H1 (cell line): Measurements from ENCODE around the gene POLG. TPM values are rescaled to one million over a fixed set of nuclear protein-coding genes. Genes with fewer than 3 reads are reported as not detected.

Experiments
- CTCF ChIA-PET: fragments of 300-600 bp; sonication (Branson Sonifier 250); formaldehyde crosslinking; loops from one replicate; lab custom pipeline; 2021; ENCODE audit not compliant: partially characterized antibody; lab: Charles Lee
- POLR2A ChIA-PET: fragments of 300-600 bp; sonication (Branson Sonifier 250); formaldehyde crosslinking; loops from one replicate; lab custom pipeline; 2021; ENCODE audit warnings: inconsistent platforms; ENCODE audit not compliant: partially characterized antibody; lab: Charles Lee
- DNase-seq, 2 experiments: peaks; one replicate each; pipeline versions ENCODE4 v3.0.0 to v3.0.0-alpha.2; 2010 to 2022; ENCODE audit warnings: low spot score in 2 of 2, low read depth in 1 of 2, mixed read lengths in 1 of 2
- FAIRE-seq: peaks from 2 replicates; lab custom pipeline; 2011; peaks lifted over from hg19 to GRCh38; lab: Jason Lieb, UNC
- H2AFZ ChIP-seq: 2 replicates; pipeline ENCODE4 v1.8.1; 2012; ENCODE audit warnings: low read length, inconsistent platforms
- H2AK5ac ChIP-seq: 2 replicates; pipeline ENCODE4 v1.6.1; 2013; ENCODE audit warnings: low read depth, low read length
- H2BK120ac ChIP-seq: replicated peaks from 2 replicates; pipeline ENCODE3; 2013; ENCODE audit warnings: low read depth, low read length, inconsistent platforms
- H2BK12ac ChIP-seq: 2 replicates; pipeline ENCODE4 v1.6.1; 2013; ENCODE audit warnings: low read depth, low read length
- H2BK15ac ChIP-seq: 2 replicates; pipeline ENCODE4 v1.6.1; 2013; ENCODE audit warnings: low read length
- H2BK20ac ChIP-seq: 2 replicates; pipeline ENCODE4 v1.6.1; 2013; ENCODE audit warnings: low read length
- H2BK5ac ChIP-seq: 2 replicates; pipeline ENCODE4 v1.6.1; 2013; ENCODE audit warnings: low read depth, low read length
- H3K14ac ChIP-seq: 2 replicates; pipeline ENCODE4 v1.6.1; 2013; ENCODE audit warnings: inconsistent platforms; ENCODE audit not compliant: insufficient read length
- H3K18ac ChIP-seq: 2 replicates; pipeline ENCODE4 v1.6.1; 2013; ENCODE audit warnings: low read length; ENCODE audit errors: extremely low read depth
- H3K23ac ChIP-seq: 2 replicates; pipeline ENCODE4 v1.6.1; 2013; ENCODE audit warnings: inconsistent platforms; ENCODE audit not compliant: insufficient read length
- H3K23me2 ChIP-seq: 2 replicates; pipeline ENCODE4 v1.6.1; 2013; ENCODE audit warnings: low read depth, low read length
- H3K27ac ChIP-seq: 2 replicates; pipeline ENCODE4 v1.6.1; 2011; ENCODE audit warnings: low read depth, low read length, inconsistent platforms
- H3K27me3 ChIP-seq, 4 experiments: replicated peaks in 1 of 4; 1 replicate in 1 of 4; 2 replicates in 3 of 4; pipeline versions ENCODE4 v1.6.1 to v1.8.1; 2011 to 2013; ENCODE audit warnings: low read length in 3 of 4, mild to moderate bottlenecking in 3 of 4, inconsistent platforms in 2 of 4, mixed read lengths in 2 of 4, moderate library complexity in 1 of 4; ENCODE audit not compliant: control insufficient read depth in 3 of 4, insufficient read depth in 3 of 4; ENCODE audit errors: extremely low read depth in 1 of 4
- H3K36me3 ChIP-seq, 4 experiments: 2 replicates each; pipeline versions ENCODE4 v1.6.1 to v1.8.1; 2011 to 2013; ENCODE audit warnings: mild to moderate bottlenecking in 4 of 4, low read length in 3 of 4, moderate library complexity in 2 of 4, control low read depth in 1 of 4, inconsistent platforms in 1 of 4; ENCODE audit not compliant: insufficient read depth in 4 of 4, control insufficient read depth in 2 of 4
- H3K4ac ChIP-seq: replicated peaks from 2 replicates; pipeline ENCODE3; 2013; ENCODE audit warnings: low read length, low read depth, mixed read lengths, inconsistent platforms; ENCODE audit not compliant: insufficient read length
- H3K4me1 ChIP-seq, 4 experiments: replicated peaks in 1 of 4; 1 replicate in 1 of 4; 2 replicates in 3 of 4; pipeline versions ENCODE4 v1.6.1 to v1.8.1; 2011 to 2013; ENCODE audit warnings: low read length in 3 of 4, inconsistent platforms in 2 of 4, mixed read lengths in 1 of 4; ENCODE audit not compliant: insufficient read depth in 4 of 4, control insufficient read depth in 3 of 4
- H3K4me2 ChIP-seq, 2 experiments: 2 replicates each; pipeline versions ENCODE4 v1.6.1 to v1.8.1; 2011 to 2013; ENCODE audit warnings: low read depth in 2 of 2, low read length in 2 of 2, control low read depth in 1 of 2, inconsistent platforms in 1 of 2, mild to moderate bottlenecking in 1 of 2; ENCODE audit not compliant: insufficient read depth in 1 of 2
- H3K4me3 ChIP-seq, 4 experiments: fragments of 200-600, 300-600 bp in 1 of 4; sonication (generic), shearing (Covaris generic), sonication (Bioruptor Twin) in 1 of 4; 2 replicates each; pipeline versions ENCODE4 v1.5.1 to v1.8.1; 2011 to 2016; ENCODE audit warnings: low read length in 4 of 4, low read depth in 3 of 4, control low read depth in 2 of 4, inconsistent platforms in 2 of 4, mild to moderate bottlenecking in 2 of 4, mixed read lengths in 1 of 4, moderate library complexity in 1 of 4; ENCODE audit not compliant: insufficient read depth in 2 of 4; ENCODE audit errors: extremely low read depth in 1 of 4
- H3K56ac ChIP-seq: replicated peaks from 2 replicates; pipeline ENCODE3; 2013; ENCODE audit warnings: low read depth, mild to moderate bottlenecking, mixed read lengths, low read length, inconsistent platforms; ENCODE audit not compliant: insufficient read length
- H3K79me1 ChIP-seq: 2 replicates; pipeline ENCODE4 v1.6.1; 2013; ENCODE audit warnings: low read depth, low read length, control low read depth
- H3K79me2 ChIP-seq, 2 experiments: 2 replicates each; pipeline versions ENCODE4 v1.6.1 to v1.8.1; 2012 to 2013; ENCODE audit warnings: low read length in 2 of 2, mild to moderate bottlenecking in 2 of 2, inconsistent platforms in 1 of 2; ENCODE audit not compliant: insufficient read depth in 2 of 2, control insufficient read depth in 1 of 2
- H3K9ac ChIP-seq, 4 experiments: replicated peaks in 1 of 4; 1 replicate in 1 of 4; 2 replicates in 3 of 4; pipeline versions ENCODE4 v1.6.1 to v1.8.1; 2011 to 2013; ENCODE audit warnings: low read depth in 3 of 4, low read length in 3 of 4, control low read depth in 2 of 4, mild to moderate bottlenecking in 2 of 4, moderate library complexity in 2 of 4, inconsistent platforms in 1 of 4; ENCODE audit errors: extremely low read depth in 1 of 4
- H3K9me3 ChIP-seq, 2 experiments: 2 replicates each; pipeline versions ENCODE4 v1.6.1 to v1.8.1; 2012 to 2013; ENCODE audit warnings: mild to moderate bottlenecking in 2 of 2, moderate library complexity in 2 of 2, control low read depth in 1 of 2, inconsistent platforms in 1 of 2, low read depth in 1 of 2, low read length in 1 of 2, mixed read lengths in 1 of 2; ENCODE audit not compliant: insufficient read depth in 2 of 2
- H4K20me1 ChIP-seq, 2 experiments: replicated peaks in 1 of 2; 2 replicates each; pipeline versions ENCODE3 to v1.8.1; 2011 to 2013; ENCODE audit warnings: inconsistent platforms in 2 of 2, low read length in 2 of 2, mild to moderate bottlenecking in 1 of 2; ENCODE audit not compliant: insufficient read depth in 2 of 2, control insufficient read depth in 1 of 2
- H4K5ac ChIP-seq: 2 replicates; pipeline ENCODE4 v1.6.1; 2013; ENCODE audit warnings: low read length, low read depth, mixed read lengths, inconsistent platforms; ENCODE audit not compliant: insufficient read length
- H4K8ac ChIP-seq: 2 replicates; pipeline ENCODE4 v1.8.0; 2013; ENCODE audit warnings: mild to moderate bottlenecking, moderate library complexity, low read length, inconsistent platforms; ENCODE audit not compliant: insufficient read depth; ENCODE audit errors: extremely low read depth
- H4K91ac ChIP-seq: replicated peaks from 2 replicates; pipeline ENCODE3; 2013; ENCODE audit warnings: low read length, mixed read lengths, inconsistent platforms; ENCODE audit not compliant: insufficient read length
- CEBPB ChIP-seq: IDR thresholded peaks from 2 replicates; pipeline ENCODE4 v1.6.1; 2012; ENCODE audit warnings: low read depth, low read length
- CHD1 ChIP-seq: IDR thresholded peaks from 2 replicates; pipeline ENCODE4 v1.6.1; 2012; ENCODE audit warnings: low read depth, low read length, improper control_type of control experiment
- CHD2 ChIP-seq: IDR thresholded peaks from 2 replicates; pipeline ENCODE4 v1.6.1; 2012; ENCODE audit warnings: low read length, improper control_type of control experiment
- HDAC2 ChIP-seq, 2 experiments: fragments of 300-600 bp in 1 of 2; sonication (generic) in 1 of 2; IDR thresholded peaks; 2 replicates each; pipeline ENCODE4 v1.6.1; 2011 to 2012; ENCODE audit warnings: low read depth in 2 of 2, low read length in 2 of 2, mild to moderate bottlenecking in 2 of 2, moderate library complexity in 2 of 2, borderline replicate concordance in 1 of 2, inconsistent platforms in 1 of 2
- HDAC6 ChIP-seq: IDR thresholded peaks from one replicate; pipeline ENCODE4 v1.7.1; 2012; ENCODE audit warnings: low read depth, mild to moderate bottlenecking, inconsistent platforms, low read length, moderate library complexity
- POU5F1 ChIP-seq: IDR thresholded peaks from 2 replicates; pipeline ENCODE4 v1.6.1; 2011; ENCODE audit warnings: low read depth, mild to moderate bottlenecking, low read length, moderate library complexity
- RBBP5 ChIP-seq: IDR thresholded peaks from 2 replicates; pipeline ENCODE4 v1.7.1; 2012; ENCODE audit warnings: low read depth, mild to moderate bottlenecking, inconsistent platforms, low read length, moderate library complexity, borderline replicate concordance
- RFX5 ChIP-seq: IDR thresholded peaks from 2 replicates; pipeline ENCODE4 v1.6.1; 2011; ENCODE audit warnings: low read depth, low read length, improper control_type of control experiment, borderline replicate concordance
- TAF7 ChIP-seq: optimal IDR thresholded peaks from 2 replicates; pipeline ENCODE3; 2011; ENCODE audit warnings: low read depth, mild to moderate bottlenecking, inconsistent platforms, low read length, moderate library complexity, borderline replicate concordance
- WGBS, 2 experiments: shearing (Covaris generic) in 1 of 2; methylation state at CpG; one replicate each; pipeline versions ENCODE4 v1.1.6 to v1.1.7; 2013 to 2015; ENCODE audit warnings: low lambda C conversion rate in 2 of 2, mixed read lengths in 2 of 2, inconsistent platforms in 1 of 2, low coverage in 1 of 2, missing lambda C conversion rate in 1 of 2; ENCODE audit not compliant: insufficient replicate concordance in 2 of 2, insufficient coverage in 1 of 2, insufficient read length in 1 of 2; ENCODE audit errors: extremely low coverage in 1 of 2, missing lambda C conversion rate in 1 of 2; 5-methylcytosine and 5-hydroxymethylcytosine counted together
- polyA plus RNA-seq, 7 experiments: library from polyadenylated mRNA; depleted of rRNA in 3 of 7; stranded (reverse) in 5 of 7; unstranded in 2 of 7; fragments of >200 nt in 5 of 7; fragments of 200-250 nt in 2 of 7; gene quantifications; 1 replicate in 5 of 7; 2 replicates in 1 of 7; 4 replicates in 1 of 7; pipeline versions ENCODE4 v1.2.1 to v1.2.3, GENCODE V29; 2011 to 2013; ENCODE audit warnings: missing spikeins in 2 of 7, mixed read lengths in 2 of 7
- total RNA-seq: library from RNA; stranded (reverse); fragmentation: NEBNext Ultra II Directional; extraction: Animal tissue kit (Norgen Biotek cat#: 25700); gene quantifications from 2 replicates; pipeline ENCODE4 v1.2.1, GENCODE V29; 2021
- TF ChIP-seq, protein P1 (sequence below): IDR thresholded peaks from 2 replicates; pipeline ENCODE4 v1.6.1; 2012; ENCODE audit warnings: low read length, inconsistent platforms

The POLG gene
- total and polyA plus RNA-seq, 2 of the 8 experiments (the other 6 are each of a cell fraction or from before 2014, with no cell fraction given) = 14.8 to 52.3 TPM

DNA sequence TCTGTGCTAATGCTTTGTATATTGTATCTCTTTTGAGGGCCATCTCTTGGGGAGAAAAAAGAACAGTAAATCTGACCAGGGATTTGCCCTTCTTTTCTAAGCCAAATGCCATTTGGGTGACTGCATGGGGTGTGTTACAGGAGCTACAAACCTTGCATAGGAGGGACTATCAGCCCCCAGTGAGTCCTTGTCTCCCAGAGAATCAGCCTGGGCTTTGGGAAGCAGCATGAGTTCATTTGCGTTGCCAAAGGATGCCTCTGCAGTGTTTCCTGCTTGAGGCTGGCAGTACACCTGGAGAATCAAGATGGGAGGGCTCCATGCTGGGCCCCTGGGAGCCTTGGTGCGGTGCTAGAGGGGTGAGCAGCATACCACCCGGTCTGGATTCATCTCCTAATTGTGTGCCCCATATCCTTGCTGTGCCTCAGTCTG lies 49.6 kb upstream of the POLG start:
- Histone ChIP-seq H3K4me3 (no peak overlapping the region), H3K79me2 (no peaks in the 10 kb centered on the region)
- WGBS, 2 experiments = 29% methylated on average over 3 of the region's 3 CpGs; no CpG with 5 or more reads in 1 of the 2 experiments
- no peak for TF ChIP-seq RFX5
- TF ChIP-seq HDAC2 (IDR thresholded peaks at IDR 0.05; ENCODE audit: borderline replicate concordance in 1 of 2, low read depth in 2 of 2, low read length in 2 of 2) = no peak
- TF ChIP-seq, protein P1, sequence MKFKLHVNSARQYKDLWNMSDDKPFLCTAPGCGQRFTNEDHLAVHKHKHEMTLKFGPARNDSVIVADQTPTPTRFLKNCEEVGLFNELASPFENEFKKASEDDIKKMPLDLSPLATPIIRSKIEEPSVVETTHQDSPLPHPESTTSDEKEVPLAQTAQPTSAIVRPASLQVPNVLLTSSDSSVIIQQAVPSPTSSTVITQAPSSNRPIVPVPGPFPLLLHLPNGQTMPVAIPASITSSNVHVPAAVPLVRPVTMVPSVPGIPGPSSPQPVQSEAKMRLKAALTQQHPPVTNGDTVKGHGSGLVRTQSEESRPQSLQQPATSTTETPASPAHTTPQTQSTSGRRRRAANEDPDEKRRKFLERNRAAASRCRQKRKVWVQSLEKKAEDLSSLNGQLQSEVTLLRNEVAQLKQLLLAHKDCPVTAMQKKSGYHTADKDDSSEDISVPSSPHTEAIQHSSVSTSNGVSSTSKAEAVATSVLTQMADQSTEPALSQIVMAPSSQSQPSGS = no peak
- no peak for TF ChIP-seq CHD1
- no peak for TF ChIP-seq POU5F1
- no peak for TF ChIP-seq CHD2
- TF ChIP-seq HDAC6 = no peak
- no peak for TF ChIP-seq TAF7
- TF ChIP-seq CEBPB = no peak
- no peak for TF ChIP-seq RBBP5

More for the DNA sequence above, 49.6 kb upstream of the POLG start:
- ChIA-PET CTCF (interaction anchor here (15.5 kb wide), 1 partner anchor 33 kb away, joined by 145 read pairs; no protein-coding TSS in a partner anchor), POLR2A (interaction anchor here (1.8 kb wide), 1 partner anchor 11 kb away, joined by 4 read pairs; no protein-coding TSS in a partner anchor)
- no peak overlapping the region for H3K4ac ChIP-seq
- H2BK15ac ChIP-seq = no peak overlapping the region
- H3K23ac ChIP-seq = no peak overlapping the region
- H3K27me3 ChIP-seq = peaks cover 37 to 93% (median 68%) of the 10 kb centered on the region in 4 experiments
- FAIRE-seq (no peak), DNase-seq (no peak)
- H4K20me1 ChIP-seq = peaks cover 0 to 1% of the 10 kb centered on the region in 2 experiments
- no peak overlapping the region for H4K91ac ChIP-seq
- no peak overlapping the region for H2AFZ ChIP-seq
- H2BK20ac ChIP-seq = no peak overlapping the region
- no peak overlapping the region; the same call in 1 of the 2 replicates for H3K18ac ChIP-seq
- H3K9ac ChIP-seq = no peak overlapping the region
- H2BK12ac ChIP-seq = no peak overlapping the region
- H3K9me3 ChIP-seq = no peaks in the 10 kb centered on the region
- H3K4me2 ChIP-seq = peak overlapping the region; percentile 24 to 31; a peak in 2 of 4 replicates
- H2AK5ac ChIP-seq = 0 out of 2 replicates have a peak overlapping the region, but pooled peaks have one; percentile 29
- no peak overlapping the region for H2BK5ac ChIP-seq
- H3K79me1 ChIP-seq = no peaks in the 10 kb centered on the region
- H3K56ac ChIP-seq = no peak overlapping the region
- no peak overlapping the region for H2BK120ac ChIP-seq
- peaks cover 16 to 33% (median 21%) of the 10 kb centered on the region in 4 experiments for H3K4me1 ChIP-seq
- no peak overlapping the region for H4K8ac ChIP-seq
- no peak overlapping the region for H3K27ac ChIP-seq
- H3K23me2 ChIP-seq = peaks cover under 1% of the 10 kb centered on the region; the same call in 1 of the 2 replicates
- no peak overlapping the region for H4K5ac ChIP-seq
- H3K14ac ChIP-seq = no peak overlapping the region
- peaks cover 0 to 2% (median 0%) of the 10 kb centered on the region in 4 experiments; a peak in 1 of 8 replicates for H3K36me3 ChIP-seq
